Measurements from ENCODE around the gene CREB3L1. TPM values are rescaled to one million over a fixed set of nuclear protein-coding genes. Genes with fewer than 3 reads are reported as not detected.

The CREB3L1 gene
- total and polyA plus RNA-seq, 2 of the 13 experiments (the other 11 are each of a cell fraction or from before 2014, with no cell fraction given): not detected

- TF ChIP-seq ZNF18 (CRISPR knock-in tag; IDR thresholded peaks at IDR 0.05; ENCODE audit: insufficient replicate concordance) (no peak), SCMH1 (CRISPR knock-in tag; IDR thresholded peaks at IDR 0.05; ENCODE audit: borderline replicate concordance) (no peak), TP53 (CRISPR knock-in tag; conservative IDR thresholded peaks at IDR 0.05) (no peak), PATZ1 (CRISPR knock-in tag; IDR thresholded peaks at IDR 0.05) (peak; percentile 88), ZNF660 (CRISPR knock-in tag; IDR thresholded peaks at IDR 0.05; ENCODE audit: borderline replicate concordance, low read depth) (no peak), HOXD1 (CRISPR knock-in tag; IDR thresholded peaks at IDR 0.05) (peak; percentile 79; the same call in 1 of the 2 replicates), ZFX (CRISPR knock-in tag; IDR thresholded peaks at IDR 0.05; ENCODE audit: low read depth) (no peak), BRD4 (CRISPR knock-in tag; IDR thresholded peaks at IDR 0.05) (no peak), NR1H2 (CRISPR knock-in tag; IDR thresholded peaks at IDR 0.05; ENCODE audit: borderline replicate concordance, low read depth) (no peak), KLF13 (CRISPR knock-in tag; IDR thresholded peaks at IDR 0.05) (no peak), THAP7 (CRISPR knock-in tag; IDR thresholded peaks at IDR 0.05) (no peak), ZNF224 (CRISPR knock-in tag; IDR thresholded peaks at IDR 0.05) (no peak), PAF1 (CRISPR knock-in tag; IDR thresholded peaks at IDR 0.05) (no peak), ZNF101 (CRISPR knock-in tag; IDR thresholded peaks at IDR 0.05; ENCODE audit: borderline replicate concordance, low read depth) (no peak), E2F1 (CRISPR knock-in tag; IDR thresholded peaks at IDR 0.05) (no peak), CREBL2 (CRISPR knock-in tag; IDR thresholded peaks at IDR 0.05; ENCODE audit: borderline replicate concordance) (no peak), ZNF460 (CRISPR knock-in tag; IDR thresholded peaks at IDR 0.05; ENCODE audit: borderline replicate concordance) (no peak)
Measured at GRCh38 chr11:46273511-46274205, 3.8 kb upstream of the CREB3L1 start (continued).
